ENCODE data around the gene FREY1.

The FREY1 gene

DNA sequence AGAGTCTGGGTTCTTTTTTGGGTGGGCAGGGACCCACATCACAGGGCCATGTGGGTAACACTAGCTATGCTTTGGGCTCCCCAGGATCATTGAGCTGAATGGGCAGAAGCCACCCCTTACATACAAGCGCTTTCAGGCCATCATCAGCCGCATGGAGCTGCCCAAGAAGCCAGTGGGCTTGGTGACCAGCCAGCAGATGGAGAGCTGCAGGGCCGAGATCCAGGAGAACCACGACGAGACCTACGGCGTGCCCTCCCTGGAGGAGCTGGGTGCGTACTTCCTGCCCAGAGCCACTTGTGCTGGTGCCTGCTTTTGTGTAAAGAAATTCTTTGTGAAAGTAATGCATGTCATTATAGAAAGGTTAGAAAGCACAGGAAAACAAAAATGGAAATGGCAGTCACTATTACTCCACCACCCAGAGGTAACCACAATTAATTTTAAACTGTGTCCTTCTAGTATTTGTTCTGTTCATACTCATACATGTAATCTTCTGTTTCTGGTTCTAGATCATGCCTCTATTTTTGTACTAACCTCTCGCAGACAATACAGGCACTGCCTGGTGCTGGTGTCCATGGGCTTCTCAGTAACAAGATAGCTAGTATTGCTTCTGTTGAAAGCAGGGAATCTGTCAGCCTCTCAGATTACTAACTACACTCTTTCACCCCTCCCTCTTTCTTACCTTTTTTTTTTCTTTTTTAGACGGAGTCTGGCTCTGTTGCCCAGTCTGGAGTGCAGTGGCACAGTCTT, 46.1 kb downstream of the FREY1 start:
- no peak for DNase-seq

DNA sequence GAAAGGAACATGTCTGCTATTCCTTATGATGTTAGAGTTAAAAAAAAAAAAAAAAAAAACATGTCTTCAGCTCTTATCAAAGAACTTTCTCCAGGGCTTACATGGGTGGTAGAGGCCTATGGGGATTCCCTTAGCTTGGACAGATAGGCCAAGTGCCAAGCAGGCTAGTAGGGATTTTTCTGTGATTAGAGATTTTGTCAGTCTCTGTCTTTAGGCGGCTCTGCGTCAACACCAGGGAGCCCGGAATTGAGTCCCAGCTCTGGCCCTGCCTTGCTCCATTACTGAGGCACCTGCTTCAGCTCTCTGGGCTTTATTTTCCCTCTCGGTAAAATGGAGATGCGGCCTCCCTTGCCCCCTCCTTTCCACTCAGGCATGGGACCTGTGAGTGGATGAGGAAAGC, 46.7 kb downstream of the FREY1 start:
- DNase-seq, result no peak

DNA sequence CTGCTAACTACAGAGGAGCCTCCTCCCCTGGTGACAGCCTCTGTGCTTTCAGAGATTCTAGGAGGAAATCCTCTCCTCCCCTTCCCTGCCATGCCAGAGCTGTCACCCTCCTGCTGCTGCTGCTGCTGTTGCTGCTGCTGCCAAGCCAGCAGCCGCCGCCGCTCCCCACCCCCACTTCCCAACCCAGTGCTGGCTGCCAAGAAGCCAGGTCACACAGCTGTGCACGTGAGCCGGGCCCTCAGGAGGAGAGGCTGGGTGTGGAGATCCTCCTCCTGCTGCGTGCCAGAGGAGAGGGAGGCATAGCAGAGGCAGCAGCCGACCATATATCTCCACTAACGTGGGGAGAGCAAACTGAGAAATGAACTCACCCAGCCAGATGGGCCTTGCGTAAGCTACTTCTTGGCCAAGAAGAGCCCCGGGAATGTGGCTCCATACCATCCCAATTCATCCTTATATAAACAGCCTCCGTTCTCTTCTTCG, 47.4 kb downstream of the FREY1 start:
- DNase-seq, result peak; percentile 49

DNA sequence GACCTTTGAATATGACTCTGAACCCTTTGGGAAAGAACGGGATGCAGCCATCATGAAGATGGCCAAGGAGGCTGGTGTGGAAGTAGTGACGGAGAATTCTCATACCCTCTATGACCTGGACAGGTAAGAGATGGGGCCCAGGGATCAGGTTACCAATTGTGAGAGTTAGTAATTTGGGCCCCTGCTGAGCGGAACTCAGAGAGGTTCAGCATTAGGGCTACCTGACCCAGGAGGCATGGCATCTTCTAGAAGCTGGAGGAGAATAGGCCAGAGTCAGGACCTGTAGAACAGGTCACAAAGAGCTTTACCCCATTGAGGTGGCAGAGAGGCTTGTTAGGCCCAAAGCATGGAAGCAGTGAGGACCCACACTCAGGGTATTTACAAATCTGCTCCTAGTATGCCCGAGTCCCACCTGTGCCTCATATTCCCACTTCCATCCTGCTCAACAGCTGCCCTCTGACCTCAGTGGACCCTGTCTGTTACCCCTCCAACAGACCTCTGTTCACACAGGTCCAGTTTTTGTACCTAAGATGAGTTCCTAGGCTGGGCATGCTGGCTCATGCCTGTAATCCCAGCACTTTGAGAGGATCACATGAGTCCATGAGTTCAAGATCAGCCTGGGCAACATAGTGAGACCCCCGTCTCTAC, 48.2 kb downstream of the FREY1 start:
- no peak for DNase-seq

DNA sequence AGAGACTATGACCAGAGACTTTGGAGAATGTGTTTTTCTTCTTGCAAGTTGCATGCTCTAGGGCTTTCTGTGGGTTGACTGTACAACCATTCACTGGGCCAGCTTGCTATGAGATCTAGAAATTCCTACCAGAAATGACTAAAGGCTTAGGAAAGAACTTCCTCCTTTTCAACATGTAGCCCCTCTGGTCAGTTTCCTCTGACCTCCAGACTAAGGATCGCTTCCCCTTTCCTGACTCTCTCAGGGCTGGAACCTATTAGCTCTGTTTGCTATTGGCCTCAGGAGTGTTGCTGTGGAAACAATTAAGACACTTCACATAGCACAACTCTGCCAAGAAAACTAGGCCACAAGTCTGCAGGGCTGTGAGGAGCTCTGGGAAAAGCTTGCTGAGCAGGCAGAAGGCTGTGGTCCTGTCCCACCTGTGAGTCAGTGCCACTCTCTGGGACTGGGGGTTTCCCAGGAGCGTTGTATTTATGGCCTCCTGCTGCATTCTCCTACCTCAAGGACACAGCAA, 49.1 kb downstream of the FREY1 start:
- DNase-seq, result no peak

Data from NCI-H2081 treated with DMSO at 0.1 percent for 48 hours (cell line).